SIG-M5 (cell line): ENCODE measurements around the gene ACAD8.
"Not testable (repeated sequence)": the region's sequence is repeated elsewhere in the genome, so short reads cannot be mapped to it uniquely, and the experiment has no call there.

ENCODE experiments used
- DNase-seq: peaks from one replicate; lab custom pipeline; 2025; lab: John Stamatoyannopoulos, UW

The ACAD8 gene

DNA sequence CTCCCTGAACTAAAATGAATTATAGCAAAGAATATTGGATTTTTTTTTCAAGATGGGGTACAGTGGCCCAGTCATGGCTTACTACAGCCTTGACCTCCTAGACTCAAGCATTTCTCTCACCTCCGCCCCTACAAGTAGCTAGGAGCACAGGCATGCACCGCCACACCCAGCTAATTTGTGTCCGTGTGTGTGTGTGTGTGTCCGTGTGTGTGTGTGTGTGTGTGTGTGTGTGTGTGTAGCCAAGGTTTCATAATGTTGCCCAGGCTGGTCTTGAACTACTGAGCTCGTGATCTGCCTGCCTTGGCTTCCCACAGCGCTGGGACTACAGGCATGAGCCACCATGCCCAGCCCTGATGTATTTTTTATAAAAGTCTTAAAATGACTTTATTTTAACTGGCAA is 12.8 kb upstream of the ACAD8 start:
- DNase-seq, result no peak

DNA sequence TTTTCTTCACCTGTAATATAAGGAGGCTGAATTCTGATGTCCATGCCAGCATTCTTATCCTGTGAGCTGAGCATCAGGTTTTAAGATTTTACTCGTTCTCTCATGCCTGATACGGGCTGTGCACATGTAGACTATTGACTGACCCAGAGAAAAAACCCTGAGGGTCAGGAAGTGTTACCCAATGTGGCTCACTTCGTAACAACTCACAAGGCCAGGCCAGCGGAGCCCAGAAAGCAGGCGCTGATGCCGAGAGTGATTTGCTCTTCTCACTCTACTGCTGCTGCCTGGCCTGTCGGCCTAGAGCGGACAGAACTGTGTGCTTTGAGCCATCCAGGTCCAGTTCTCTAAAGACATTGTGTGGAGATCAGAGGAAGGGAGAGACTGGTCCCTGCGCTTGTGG is 11.0 kb upstream of the ACAD8 start:
- DNase-seq, result no peak

DNA sequence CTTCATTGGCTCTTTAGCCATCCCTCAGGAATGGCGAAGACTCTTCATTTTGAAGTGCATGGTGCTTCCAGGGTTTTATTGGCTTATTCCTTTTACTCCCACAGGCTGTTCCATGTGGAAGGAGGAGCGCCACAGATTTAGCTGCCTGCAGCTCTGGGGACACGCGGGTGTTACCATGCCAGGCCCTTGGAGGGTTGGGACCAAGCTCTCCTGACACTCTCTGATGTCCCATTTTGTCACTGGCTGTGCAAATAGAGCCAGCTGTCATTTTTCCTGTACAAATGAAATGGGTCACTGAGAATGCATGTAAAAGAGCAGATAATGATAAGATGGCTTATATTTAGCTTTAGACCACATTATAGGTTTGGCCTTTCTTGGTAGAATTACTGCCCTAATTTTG is 9.5 kb upstream of the ACAD8 start:
- no peak for DNase-seq

DNA sequence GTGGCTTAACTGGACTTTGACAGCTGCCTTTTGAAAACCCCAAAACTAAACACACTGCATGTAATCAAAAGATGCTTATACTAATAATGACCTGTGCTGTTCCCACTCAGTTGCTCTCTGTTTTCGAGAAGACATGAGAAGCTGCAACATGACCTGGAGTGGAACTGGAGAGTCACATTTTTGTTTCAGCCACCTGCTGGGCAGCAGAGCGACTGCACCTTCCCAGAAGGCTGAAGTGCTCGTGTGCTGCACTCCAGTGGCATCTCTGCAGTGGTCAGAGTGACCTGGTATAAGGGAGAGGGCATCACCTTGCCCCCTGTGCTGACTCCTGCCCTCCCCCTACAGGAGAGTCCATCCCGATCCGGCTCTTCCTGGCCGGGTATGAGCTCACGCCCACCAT is 8.8 kb upstream of the ACAD8 start:
- no peak for DNase-seq

DNA sequence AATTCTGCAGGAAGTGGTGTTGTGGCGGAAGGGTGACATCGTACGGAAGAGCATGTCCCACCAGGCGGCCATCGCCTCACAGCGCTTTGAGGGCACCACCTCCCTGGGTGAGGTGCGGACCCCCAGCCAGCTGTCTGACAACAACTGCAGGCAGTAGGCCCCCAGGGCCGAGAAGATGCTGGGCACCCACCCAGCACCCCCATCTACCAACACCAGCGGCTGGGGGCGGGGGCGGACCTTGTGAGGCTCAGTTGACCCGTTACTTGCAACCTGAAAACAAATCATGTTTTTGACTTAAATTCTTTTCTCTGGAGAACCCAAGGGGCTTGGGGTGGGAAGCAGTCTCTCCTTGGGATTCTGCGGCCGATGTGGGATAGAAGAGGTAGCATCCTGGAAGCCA is 7.9 kb upstream of the ACAD8 start:
- DNase-seq, result no peak

DNA sequence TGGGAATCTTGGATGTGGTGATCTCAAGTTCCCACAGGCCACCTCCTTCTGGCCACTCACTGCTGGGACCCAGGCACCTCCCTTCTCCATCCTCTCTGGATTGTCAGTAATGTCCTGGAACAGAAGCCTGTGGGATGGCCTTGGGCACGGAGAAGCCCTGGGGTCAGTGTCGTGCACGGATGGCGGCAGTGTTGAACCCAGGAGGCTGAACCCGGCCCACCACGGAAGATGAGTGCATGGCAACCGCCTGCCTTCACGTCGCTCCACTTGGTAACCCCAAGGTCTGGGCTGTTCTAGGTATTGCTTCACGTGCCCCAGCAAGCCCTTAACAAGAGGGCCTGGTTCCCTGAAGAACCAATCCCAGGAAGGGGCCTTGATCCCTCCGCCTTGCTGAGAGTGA is 7.3 kb upstream of the ACAD8 start:
- no peak for DNase-seq

DNA sequence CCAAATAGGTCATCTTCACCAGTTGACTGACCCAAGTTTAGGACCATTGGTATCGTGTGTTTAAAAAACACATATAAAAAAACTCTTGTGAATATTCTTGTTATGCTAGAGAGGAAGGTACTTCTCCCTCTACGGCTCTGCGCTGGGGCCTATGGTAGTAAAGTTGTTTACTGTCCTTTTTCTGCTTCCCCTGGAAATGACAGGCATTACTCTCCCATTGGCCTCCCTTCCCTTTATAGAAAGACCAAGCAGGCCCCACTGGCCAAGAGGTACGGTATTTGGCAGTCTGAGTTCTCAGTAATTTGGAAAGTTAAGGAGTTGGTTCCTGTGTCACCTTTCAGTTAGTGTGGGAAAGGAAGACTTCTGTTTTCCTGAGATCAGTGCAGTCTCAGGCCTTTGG is 6.7 kb upstream of the ACAD8 start:
- no peak for DNase-seq

DNA sequence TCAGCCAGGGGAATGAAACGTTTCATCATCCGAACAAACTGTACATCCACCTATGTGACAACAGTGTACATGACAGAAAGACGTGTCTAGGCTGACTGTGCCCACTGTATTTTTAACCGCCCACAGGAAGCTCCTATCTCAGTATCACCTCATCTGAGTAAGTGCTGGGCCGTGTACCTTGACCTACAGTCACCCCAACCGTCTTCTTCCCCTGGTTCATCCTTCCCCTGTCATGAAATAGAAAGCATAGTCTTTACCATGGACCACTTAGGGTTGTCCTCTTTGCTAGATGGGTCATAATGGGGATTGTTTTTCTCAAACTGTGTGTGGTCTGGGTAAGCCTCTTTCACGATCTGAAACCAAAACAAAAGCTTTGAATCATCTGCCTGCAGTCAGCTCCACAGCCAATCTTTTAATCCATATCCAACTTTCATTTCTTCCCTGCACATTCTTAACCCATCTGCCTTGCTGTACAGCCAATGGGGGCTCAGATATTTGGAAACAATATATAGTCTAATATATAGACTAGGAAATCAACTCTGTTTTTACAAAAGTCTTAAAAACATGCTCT is 4.4 kb upstream of the ACAD8 start:
- DNase-seq, result no peak

DNA sequence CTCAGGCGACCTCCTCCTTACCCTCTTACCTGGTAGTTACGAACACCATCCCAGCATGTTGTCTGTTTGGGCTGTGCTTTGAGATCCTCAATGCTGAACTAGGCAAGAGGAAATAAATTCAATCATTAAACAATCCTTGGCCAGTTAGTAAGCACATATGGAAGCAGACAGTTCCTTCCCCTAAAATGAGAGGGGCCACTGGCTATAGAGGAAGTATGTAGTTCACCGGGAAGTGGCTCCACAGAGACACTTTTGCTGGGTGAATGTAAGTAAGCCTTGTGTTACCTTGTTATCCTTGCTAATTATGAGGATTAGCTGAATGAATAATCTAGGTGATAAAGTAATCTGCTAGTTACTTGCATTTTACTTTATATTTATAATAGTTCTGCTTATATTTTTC is 3.1 kb upstream of the ACAD8 start:
- no peak for DNase-seq

DNA sequence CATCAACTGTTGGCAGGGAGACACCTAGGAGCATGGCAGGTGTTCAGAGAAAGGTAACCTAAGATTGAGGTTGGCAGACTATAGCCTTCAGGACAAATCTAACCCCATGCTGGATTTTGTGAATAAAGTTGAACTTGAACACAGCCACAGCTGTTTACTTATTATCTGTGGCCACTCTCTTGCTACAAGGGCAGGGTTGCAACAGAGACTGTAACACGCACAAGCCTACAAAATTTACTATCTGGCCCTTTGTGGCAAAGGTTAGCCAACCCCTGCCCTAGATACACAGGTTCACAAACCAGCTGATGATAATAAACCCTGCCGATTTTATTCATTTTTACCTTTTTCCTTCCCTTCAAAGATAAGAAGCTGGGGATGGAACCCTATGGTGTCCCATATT is 2.7 kb upstream of the ACAD8 start:
- no peak for DNase-seq

DNA sequence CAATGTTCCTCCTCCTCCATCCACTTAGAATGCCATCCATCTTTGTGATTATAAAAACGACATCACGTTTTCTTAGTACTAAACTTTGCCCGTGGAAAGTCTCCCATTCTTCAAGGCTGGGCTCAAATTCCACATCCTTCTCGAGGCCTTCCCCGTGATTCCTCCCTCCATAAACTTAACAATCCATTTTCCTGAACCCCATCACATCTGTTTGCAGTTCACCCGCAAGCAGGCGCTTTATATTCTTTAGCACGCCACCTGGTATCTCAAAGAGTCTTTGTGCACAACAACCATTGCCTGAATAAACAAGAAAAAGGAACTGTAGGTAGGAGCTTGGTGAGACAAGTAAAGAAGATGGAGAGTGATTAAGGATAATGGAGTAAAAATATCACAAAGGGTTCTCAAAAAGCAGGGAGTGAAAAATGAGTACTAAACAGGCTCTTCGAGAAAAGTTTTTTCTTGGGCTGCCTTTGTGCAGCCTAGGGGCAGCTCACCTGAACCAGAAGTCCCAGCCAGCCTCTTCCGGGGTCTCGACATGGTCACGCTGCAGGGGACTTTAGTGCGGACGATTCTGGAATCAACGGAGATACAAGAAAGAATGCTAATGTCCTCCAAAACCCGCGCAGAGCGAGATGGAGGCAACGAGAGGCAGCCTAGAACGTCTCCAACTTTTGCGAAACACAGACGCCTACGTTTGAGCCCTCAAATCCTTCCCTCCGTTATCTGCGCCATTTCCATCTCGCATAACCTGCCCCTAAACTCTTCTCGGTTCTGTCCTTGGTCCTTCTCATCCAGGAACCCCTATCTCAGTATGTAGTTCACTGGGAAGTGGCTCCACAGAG is 801 bp upstream of the ACAD8 start:
- no peak for DNase-seq

DNA sequence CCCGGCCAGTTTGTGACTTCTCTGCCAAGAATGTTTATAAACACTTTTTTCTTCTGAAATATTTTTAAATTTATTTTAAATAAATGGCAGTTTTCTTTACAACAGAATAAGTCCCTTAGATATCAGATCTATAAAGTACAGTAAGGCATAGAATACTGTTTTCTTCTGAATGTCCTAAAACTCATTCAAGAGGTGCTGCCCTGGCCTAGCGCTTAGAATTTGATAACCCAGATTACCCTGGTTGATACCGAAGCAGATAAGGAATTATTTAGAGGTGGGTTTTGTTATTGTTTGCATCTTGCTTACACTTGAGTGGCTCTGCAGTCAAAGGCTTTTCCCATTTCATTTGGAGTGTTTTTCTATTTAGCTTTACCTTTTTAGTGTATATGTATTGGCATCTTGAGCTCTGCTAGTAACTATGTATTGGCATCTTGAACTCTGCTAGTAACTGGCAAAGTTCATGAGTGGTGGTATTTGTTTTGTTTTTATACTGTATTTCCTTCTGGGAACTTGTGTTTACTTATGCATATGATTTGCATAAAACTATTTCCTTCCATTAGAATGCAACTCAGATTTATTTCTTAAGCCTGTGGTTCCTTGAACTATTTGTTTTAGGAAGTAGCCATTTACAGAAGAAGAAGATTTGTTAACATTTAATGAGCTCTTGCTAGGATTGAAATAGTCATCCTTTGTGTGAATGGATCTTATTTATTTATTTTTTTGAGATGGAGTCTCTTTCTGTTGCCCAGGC is 1.2 kb downstream of the ACAD8 start:
- DNase-seq, result no peak

DNA sequence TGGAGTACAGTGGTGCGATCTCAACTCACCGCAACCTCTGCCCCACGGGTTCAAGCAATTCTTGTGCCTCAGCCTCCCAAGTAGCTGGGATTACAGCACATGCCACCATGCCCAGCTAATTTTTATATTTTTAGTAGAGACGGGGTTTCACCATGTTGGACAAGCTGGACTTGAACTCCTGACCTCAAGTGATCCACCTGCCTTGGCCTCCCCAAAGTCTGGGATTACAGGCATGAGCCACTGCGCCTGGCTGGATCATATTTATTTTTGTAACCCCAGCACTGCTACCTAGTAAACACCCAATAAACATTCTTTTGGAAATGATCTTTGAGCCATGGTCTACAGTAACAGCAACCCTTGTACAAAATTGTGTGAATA is 1.8 kb downstream of the ACAD8 start:
- not testable (repeated sequence) for DNase-seq

DNA sequence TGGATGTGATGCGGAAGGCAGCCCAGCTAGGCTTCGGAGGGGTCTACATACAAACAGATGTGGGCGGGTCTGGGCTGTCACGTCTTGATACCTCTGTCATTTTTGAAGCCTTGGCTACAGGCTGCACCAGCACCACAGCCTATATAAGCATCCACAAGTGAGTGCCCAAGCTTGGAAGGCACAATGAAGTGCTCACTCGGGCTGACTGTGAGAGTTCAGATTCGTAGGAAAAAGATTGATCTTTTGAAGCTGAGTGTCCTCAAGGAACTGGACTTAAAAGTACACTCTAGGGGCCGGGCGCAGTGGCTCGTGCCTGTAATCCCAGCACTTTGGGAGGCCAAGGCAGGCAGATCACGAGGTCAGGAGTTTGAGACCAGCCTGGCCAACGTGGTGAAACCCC is 3.7 kb downstream of the ACAD8 start:
- no peak for DNase-seq

DNA sequence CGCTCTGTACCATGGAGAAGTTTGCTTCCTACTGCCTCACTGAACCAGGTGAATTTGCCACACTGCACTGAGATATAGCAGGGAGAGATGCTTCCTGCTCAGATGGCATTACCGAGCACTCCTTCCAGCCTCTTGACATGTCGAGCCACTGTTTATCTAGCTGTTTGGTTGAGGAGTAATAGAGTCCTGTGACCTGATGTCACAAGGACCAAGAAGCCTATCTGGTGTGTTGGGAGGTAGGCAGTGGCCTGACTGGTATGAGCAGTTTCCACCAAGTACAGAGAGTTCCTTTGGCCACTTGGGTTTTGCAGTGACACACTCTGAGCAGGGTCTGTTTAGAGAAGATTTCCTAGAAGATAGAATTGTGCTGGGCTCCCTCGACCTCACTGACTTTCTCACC is 5.2 kb downstream of the ACAD8 start:
- DNase-seq, result no peak

DNA sequence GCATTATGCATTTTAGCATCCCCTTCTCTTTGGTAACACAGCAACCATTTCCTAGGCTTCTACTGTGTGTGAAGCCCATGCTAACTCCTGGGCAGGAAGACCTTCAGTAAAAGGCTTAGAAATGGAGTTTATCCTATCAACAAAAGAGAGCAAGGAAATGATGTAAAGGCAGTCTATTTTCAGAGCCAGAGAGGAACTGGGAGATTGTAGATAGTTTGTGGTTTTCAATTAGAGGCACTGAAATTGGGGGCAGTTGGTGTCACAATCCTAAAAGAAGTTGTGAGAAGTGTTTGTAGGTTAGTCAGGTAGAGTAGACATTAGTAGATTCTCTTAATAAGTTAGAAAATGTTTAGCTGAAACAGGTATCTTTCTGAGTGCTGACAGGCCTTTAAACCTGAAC is 7.1 kb downstream of the ACAD8 start:
- peak; percentile 24 for DNase-seq

DNA sequence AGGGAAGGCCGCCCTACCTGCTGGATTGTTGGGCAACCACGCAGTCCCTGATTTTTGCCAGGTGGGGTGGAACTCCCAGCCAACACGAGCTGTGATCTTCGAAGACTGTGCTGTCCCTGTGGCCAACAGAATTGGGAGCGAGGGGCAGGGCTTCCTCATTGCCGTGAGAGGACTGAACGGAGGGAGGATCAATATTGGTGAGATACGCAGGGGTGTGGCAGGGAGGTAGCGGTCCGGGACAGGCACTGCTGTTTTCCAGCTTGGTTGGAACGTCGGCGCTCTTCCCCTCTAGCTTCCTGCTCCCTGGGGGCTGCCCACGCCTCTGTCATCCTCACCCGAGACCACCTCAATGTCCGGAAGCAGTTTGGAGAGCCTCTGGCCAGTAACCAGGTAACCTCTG is 7.6 kb downstream of the ACAD8 start:
- DNase-seq, result no peak

DNA sequence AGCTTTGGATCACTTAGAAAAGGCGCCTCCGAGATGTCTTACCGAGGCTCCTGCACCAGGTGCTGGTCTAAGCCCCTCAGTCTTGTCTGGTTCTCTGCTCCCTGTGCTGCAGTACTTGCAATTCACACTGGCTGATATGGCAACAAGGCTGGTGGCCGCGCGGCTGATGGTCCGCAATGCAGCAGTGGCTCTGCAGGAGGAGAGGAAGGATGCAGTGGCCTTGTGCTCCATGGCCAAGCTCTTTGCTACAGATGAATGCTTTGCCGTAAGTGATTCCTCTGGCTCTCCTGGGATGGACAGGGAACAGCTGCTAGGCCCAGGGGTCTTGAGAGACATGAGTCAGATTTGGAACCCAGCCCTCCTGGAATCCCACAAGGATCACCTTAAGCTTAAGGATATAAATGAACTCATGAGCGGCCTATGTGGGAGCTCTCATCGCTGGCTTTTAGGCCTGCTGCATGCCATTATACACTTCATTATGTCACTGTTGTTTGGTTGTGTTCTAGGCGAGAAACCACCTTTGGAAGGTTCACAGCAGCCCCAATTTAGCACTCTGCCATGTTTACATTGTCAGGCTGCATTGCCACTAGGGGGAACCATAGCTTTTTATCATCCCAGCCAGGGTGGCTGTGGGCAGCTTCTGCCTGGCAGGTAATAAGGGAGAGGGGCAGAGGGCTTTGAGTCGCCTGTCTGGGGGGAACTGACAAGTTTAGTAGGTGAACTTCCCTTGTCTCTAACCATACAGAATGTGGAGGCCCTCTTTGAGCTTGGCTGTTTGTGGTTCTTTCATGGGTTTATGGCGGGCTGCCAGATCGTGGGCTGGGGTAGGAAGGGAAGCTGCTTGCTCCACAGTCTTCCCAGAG is 8.5 kb downstream of the ACAD8 start:
- DNase-seq, result no peak

DNA sequence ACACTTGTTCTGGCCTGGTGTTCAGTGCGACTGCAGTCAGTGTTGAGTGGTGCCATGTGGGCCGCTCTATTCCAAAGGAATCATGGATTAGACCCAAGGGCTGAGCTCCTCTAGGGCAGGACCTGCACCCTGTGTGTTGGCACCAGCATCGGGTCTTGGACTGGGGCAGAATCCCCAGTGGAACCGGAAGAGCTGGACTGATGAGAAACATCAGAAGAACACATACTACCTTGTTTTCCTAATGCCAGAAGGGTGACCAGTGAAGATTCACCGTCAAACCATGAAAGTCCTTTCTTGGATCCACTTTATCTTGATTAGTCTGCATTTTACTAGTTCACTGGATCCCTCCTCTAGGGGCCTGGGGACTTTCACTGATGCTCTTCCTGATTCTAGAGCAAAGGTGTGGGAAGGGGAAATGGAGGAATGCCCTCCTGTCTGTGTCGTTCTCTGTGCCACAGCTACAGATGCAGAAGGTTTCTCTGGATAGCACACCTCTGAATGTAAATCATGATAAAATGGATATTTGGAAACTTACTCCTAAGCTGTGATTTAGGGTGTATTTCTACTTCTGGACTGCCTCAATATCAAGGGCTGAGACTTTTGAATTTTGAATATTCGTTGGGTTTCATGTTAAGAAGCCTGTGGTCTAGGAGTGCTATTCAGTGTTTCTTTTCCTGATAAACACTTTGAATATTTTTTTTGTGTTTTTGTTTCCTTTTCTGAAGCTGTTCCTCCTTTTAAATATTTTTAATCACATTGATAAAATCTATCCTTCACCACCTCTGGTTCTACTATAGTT is 11.8 kb downstream of the ACAD8 start:
- no peak for DNase-seq

DNA sequence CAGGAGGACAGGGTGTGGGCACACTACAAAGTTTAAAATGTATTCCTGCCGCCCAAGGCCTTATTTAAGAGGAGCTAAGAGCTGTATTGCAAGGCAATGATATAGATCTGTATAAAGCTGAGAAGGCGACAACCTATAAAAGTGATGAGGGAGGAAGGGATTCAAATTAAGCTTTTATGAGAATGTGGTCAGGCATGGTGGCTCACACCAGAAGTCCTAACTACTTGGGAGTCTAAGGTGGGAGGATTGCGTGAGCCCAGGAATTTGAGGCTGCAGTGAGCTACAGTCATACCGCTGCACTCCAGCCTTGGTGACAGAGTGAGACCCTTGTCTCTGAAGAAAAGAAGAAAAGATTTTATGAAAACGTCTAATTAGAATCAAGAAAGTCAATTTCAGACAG is 13.1 kb downstream of the ACAD8 start:
- no peak for DNase-seq

DNA sequence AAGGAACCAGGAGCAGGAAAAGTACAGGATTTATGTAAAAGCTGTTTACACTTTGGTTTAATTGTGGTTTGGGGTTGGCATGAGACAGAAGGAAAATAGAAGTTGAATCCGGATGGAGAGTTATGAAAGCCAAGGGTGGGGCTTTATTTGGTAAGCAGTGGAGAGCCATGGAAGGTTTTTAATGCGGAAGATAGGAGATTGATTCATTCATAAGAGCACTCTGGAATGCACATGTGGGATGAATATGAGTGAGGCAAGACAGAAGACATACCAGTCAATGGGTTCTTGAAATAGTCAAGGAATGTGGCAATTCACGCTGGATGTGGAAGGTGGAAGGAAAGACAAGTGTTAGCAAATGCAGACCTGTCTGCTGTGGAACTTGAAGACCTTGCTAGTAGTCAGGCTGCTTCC is 13.5 kb downstream of the ACAD8 start:
- DNase-seq, result no peak

DNA sequence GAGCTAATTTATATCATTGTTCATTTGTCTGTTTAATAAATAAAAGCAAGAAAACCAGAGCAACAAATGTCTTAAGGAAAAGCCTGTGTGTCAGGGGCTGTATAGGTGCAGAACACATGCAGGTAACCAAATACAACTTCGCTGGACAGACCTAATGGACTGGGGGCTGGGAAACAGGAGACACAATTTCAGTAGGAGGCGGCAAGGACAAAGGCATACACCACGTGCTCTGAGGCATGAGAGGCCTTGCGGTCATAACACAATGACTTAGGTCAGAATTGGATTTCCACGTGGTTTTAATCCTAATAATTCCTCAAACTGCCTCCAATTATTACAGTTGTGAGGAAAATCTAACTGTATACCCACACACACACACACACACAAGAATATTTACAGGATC is 14.1 kb downstream of the ACAD8 start:
- no peak for DNase-seq
